ENCODE results near the gene HMCN2.

Gene HMCN2

GRCh38 chr9:130290291-130291181, 25.0 kb downstream of the HMCN2 start:
- DNase-seq, result no peak

GRCh38 chr9:130291474-130291873, 25.9 kb downstream of the HMCN2 start:
- no peak for DNase-seq

DNA sequence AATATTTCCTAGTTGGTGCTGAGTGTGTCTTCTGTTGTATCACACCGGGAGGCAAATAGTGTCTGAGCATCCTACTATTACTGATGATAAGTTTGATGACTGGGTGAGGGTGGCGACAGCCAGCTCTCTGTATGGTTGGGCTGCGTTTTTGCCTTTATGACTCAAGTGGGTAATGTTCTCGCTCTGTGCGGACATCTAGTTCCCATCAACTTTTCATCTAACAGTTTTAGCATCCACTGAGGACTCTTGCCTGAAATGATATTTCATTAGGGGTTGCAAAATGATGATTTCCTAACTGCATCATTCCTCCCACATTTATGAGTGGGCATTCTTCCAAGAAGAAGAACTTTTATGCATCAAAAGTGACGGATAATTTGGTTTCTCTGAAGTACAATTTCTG, 26.5 kb downstream of the HMCN2 start:
- no peak for DNase-seq

GRCh38 chr9:130294664-130295063, 29.1 kb downstream of the HMCN2 start:
- DNase-seq, result no peak

GRCh38 chr9:130295431-130295830, 29.9 kb downstream of the HMCN2 start:
- DNase-seq, result no peak

GRCh38 chr9:130295945-130296782, 30.6 kb downstream of the HMCN2 start:
- no peak for DNase-seq

GRCh38 chr9:130296783-130297055, 31.2 kb downstream of the HMCN2 start:
- DNase-seq, result no peak

GRCh38 chr9:130297371-130297770, 31.8 kb downstream of the HMCN2 start:
- no peak for DNase-seq

- no peak for DNase-seq
Observed at GRCh38 chr9:130298662-130299279, 33.2 kb downstream of the HMCN2 start.

GRCh38 chr9:130299785-130300615, 34.4 kb downstream of the HMCN2 start:
- DNase-seq, result no peak

- DNase-seq, result no peak
Observed at GRCh38 chr9:130300739-130301138, 35.2 kb downstream of the HMCN2 start.

- DNase-seq, result no peak
Observed at GRCh38 chr9:130301483-130302286, 36.1 kb downstream of the HMCN2 start.

DNA sequence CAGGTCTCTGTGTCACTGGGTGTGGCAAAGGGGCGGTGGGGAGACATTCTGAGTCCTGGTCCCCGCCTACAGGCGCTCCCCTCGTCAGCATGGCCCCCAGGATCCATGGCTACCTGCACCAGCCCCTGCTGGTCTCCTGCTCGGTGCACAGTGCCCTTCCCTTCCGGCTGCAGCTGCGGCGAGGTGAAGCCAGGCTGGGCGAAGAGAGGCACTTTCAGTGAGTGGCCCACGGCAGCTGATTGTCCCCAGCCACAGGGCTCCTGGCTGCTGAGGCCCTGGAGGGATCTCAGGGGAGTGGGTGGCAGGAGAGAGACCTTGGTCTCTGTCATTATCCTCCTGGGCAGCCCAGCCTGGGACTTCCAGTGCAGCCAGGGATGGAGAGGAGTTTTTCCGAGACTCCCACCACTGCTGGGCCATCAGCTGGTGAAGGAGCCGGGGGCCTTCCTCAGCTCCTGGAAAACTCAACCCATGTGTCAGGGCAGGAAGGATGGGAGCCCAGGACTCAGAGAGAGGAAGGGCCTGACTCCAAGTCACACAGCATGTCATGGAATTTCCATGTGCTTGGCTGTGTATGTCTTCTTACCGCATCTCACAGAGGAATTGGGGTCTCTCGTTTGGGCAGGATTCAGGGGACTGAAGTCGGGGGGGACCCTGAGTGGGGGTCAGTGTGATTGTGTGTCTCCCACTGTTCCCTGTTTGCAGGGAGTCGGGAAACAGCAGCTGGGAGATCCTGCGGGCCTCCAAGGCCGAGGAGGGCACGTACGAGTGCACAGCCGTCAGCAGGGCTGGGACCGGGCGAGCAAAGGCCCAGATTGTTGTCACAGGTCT, 37.4 kb downstream of the HMCN2 start:
- no peak for DNase-seq

GRCh38 chr9:130303613-130304055, 38.1 kb downstream of the HMCN2 start:
- DNase-seq, result no peak

DNA sequence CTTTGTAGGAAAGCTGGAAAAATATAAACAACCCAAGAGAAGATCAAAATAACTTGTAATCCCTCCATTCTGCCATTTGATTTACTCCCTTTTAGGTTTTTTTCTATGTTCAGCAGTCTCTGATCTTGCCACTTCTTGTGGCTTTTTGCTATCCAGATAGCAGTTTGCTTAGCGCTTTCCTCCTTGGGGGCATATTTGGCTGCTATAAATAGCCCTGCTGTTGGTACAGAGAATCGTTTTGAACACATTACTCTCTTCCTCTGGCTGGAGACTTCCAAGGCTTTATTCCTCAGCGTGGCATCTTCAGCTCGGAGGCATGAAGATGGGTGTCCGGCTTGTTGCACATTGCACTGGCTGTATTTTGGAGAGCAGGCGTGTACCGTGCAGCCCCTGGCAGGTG, 38.6 kb downstream of the HMCN2 start:
- DNase-seq, result no peak

- no peak for DNase-seq
Observed at GRCh38 chr9:130304643-130305042, 39.1 kb downstream of the HMCN2 start.

DNA sequence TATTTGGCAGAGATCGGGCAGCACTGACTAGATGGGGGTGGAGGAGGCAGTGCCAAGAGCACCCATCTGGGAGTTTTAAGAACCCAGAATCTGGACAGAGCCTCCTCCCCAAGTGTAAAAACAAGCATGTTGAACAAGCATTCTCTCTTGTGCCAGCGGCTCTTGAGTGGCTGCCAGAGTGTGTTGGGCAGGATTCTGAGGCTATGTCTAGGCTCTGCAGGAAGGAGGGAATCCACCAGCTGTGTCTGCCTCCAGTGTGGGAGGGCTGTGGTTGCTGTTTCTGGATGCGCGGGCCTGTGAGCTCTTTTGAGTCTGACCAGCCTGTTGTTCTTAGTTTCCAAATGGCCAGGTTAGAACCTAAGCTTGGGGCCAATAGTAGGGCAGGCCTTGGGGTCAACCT, 39.8 kb downstream of the HMCN2 start:
- no peak for DNase-seq

- DNase-seq, result no peak
Observed at GRCh38 chr9:130306823-130307666, 41.5 kb downstream of the HMCN2 start.

DNA sequence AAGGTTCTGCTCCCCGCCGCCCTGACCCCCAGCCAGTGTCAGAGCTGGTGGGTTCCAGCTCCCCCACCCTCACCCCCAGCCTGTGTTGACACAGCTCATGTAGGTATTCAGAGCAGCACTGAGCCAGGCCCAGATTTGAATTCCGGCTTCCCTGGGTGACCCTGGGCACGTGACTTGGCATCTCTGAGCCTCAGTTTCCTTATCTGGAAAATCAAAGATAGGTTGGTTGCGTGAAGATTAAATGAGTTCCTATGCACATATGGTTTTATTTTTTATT, 42.0 kb downstream of the HMCN2 start:
- no peak for DNase-seq

DNA sequence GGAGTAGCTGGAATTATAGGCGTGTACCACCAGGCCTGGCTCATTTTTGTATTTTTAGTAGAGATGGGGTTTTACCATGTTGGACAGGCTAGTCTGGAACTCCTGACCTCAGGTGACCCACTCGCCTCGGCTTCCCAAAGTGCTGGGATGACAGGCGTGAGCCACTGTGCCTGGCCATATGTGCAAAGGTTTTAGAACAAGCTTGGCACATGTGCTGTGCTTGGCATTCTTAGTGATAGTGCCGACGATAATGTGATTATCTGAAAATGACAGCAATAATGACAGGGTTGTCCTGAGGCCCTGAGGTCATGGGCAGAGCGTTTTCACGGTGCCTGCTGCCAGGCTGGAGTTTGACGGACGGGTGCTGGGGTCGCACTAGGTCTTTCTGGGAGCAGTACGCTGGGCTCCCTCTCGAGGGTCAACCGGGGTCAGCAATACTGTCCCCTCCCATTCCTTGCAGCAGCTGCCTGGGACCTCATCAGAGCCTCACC, 42.6 kb downstream of the HMCN2 start:
- DNase-seq, result no peak

Measured in DMS79 (cell line).